ENCODE data around the gene ARCN1.

GRCh38 chr11:118618115-118618990, 46.1 kb downstream of the ARCN1 start:
- no peak for TF ChIP-seq POLR2A (IDR thresholded peaks at IDR 0.05; ENCODE audit: low read depth, low read length)
- TF ChIP-seq POLR2AphosphoS5 (IDR thresholded peaks at IDR 0.05; ENCODE audit: low read depth, low read length) = no peak
